ENCODE results near the gene GIN1. TPM values are rescaled to one million over a fixed set of nuclear protein-coding genes. Genes with fewer than 3 reads are reported as not detected.

GIN1 gene
- total and polyA plus RNA-seq, 10 of the 15 experiments (the other 5 are each of a cell fraction or from before 2014, with no cell fraction given): 3.3 to 9.7 (median 6.8) TPM

- no peak for TF ChIP-seq RB1 (IDR thresholded peaks at IDR 0.05; ENCODE audit: borderline replicate concordance)
- TF ChIP-seq TCF3 (IDR thresholded peaks at IDR 0.05; ENCODE audit: borderline replicate concordance, insufficient read depth, low read depth, low read length): no peak
- TF ChIP-seq SMC3 (IDR thresholded peaks at IDR 0.05; ENCODE audit: borderline replicate concordance, low read length): no peak
- TF ChIP-seq PRDM15 (CRISPR knock-in tag; IDR thresholded peaks at IDR 0.05): no peak
- TF ChIP-seq FOXM1 (IDR thresholded peaks at IDR 0.05; ENCODE audit: low read depth, low read length): no peak
- TF ChIP-seq RAD21 (IDR thresholded peaks at IDR 0.05; ENCODE audit: insufficient read depth, low read depth, low read length): no peak
- no peak for TF ChIP-seq KDM1A (IDR thresholded peaks at IDR 0.05; ENCODE audit: borderline replicate concordance)
- no peak for TF ChIP-seq SKIL (IDR thresholded peaks at IDR 0.05; ENCODE audit: low read depth, poor library complexity, severe bottlenecking)
- no peak for TF ChIP-seq IRF5 (IDR thresholded peaks at IDR 0.05; ENCODE audit: borderline replicate concordance)
- no peak for TF ChIP-seq RBBP5 (conservative IDR thresholded peaks at IDR 0.05)
Observed at GRCh38 chr5:103036601-103037000, 83.3 kb downstream of the GIN1 start.

More at GRCh38 chr5:103036601-103037000, 83.3 kb downstream of the GIN1 start:
- no peak for DNase-seq (ENCODE audit: low read depth, low spot score)
- Histone ChIP-seq H3K9ac (ENCODE audit: control insufficient read depth, insufficient read depth, low read length) (no peak overlapping the region), H2AFZ (ENCODE audit: control insufficient read depth, low read depth, low read length) (no peak overlapping the region), H3K4me1 (ENCODE audit: control insufficient read depth, insufficient read depth, low read length) (no peaks in the 10 kb centered on the region), H4K20me1 (ENCODE audit: control insufficient read depth, insufficient read depth) (no peaks in the 10 kb centered on the region), H3K36me3 (ENCODE audit: control insufficient read depth in 2 of 2, insufficient read depth in 2 of 2, low read length in 1 of 2) (no peaks in the 10 kb centered on the region), H3K79me2 (ENCODE audit: control insufficient read depth, insufficient read depth, low read length) (no peaks in the 10 kb centered on the region), H3K27me3 (replicated peaks in 1 of 2; ENCODE audit: control insufficient read depth in 2 of 2, insufficient read depth in 2 of 2, low read length in 1 of 2) (no peaks in the 10 kb centered on the region), H3K4me3 (no peak overlapping the region), H3K9me3 (replicated peaks; ENCODE audit: control insufficient read depth, insufficient read depth, low read length) (no peaks in the 10 kb centered on the region; the same call in 2 of the 3 replicates), H3K4me2 (ENCODE audit: control insufficient read depth, insufficient read depth) (no peak overlapping the region), H3K27ac (ENCODE audit: control insufficient read depth, insufficient read depth) (no peak overlapping the region)
- SMC1A ChIA-PET (ENCODE audit: uncharacterized antibody, unreplicated experiment): interaction anchor here (0.6 to 1.5 kb wide), 5 partner anchors 9 to 355 kb away, joined by 3 to 8 read pairs (median 3); no protein-coding TSS in a partner anchor
- no peak for FAIRE-seq
- CTCF ChIA-PET: interaction anchor here (1.5 to 1.8 kb wide), 2 partner anchors 103 to 355 kb away, joined by 3 to 6 read pairs; no protein-coding TSS in a partner anchor
- intact Hi-C loops (cut with micrococcal nuclease; ENCODE audit: unreplicated experiment): loop anchor here (10.0 kb wide), 1 partner anchor 438 kb away; no protein-coding TSS in a partner anchor
- in situ Hi-C loops (cut with MboI): loop anchor here (10.0 kb wide), 1 partner anchor 352 kb away; no protein-coding TSS in a partner anchor
- BruUV-seq (replicated peaks): no TSS peak
- ATAC-seq: no peak
- RAD21 ChIA-PET (ENCODE audit: unreplicated experiment): interaction anchor here (0.9 kb wide), 1 partner anchor 355 kb away, joined by 3 read pairs; no protein-coding TSS in a partner anchor
- POLR2A ChIA-PET: no interaction called here
- 70% methylated on average over 2 of the region's 2 CpGs for WGBS (ENCODE audit: insufficient coverage, insufficient replicate concordance, low lambda C conversion rate, missing lambda C conversion rate)
